ENCODE measurements around the gene ACSL6.

ACSL6 gene

DNA sequence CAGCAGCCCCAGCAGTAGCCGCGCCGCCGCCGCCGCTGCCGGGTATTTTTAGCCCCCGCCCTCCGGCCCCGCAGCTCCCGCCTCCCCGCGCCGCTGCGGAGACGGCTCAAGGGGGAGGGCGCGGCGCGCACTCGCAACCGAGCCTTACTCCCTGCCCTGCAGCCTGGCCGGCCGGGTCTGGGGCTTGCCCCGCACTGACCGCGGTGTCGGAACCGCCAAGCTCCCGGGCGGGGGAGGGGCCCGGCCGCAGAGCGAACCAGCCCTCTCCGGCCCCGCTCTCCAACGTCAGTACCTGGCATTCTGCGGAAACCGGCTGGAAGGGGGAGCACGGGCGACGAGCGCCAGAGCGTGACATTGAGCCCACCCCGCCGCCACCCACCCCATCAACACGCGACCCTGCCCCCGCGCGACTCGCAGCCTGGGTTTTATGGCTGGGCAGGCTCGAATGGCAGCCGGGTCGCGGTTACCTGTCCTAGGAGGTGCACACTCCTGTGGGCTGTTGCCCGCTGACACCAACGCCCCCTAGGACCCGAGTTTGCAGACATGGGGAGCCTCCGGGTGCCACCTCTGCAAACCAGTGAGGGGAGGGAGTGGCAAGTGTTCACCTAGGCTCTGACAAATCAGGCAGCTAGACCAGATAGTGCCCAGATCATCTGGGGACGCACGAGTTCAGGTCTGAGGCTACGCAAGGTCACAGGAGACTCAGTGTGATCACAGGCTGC lies at the start of gene ACSL6:
ACSL6 (minus strand) TSS at position 37 of the 722 bp plus-strand sequence. CDS start 105 bp downstream, outside the sequence.
- DNase-seq: peak in 1 of 2 experiments; percentile 31

DNA sequence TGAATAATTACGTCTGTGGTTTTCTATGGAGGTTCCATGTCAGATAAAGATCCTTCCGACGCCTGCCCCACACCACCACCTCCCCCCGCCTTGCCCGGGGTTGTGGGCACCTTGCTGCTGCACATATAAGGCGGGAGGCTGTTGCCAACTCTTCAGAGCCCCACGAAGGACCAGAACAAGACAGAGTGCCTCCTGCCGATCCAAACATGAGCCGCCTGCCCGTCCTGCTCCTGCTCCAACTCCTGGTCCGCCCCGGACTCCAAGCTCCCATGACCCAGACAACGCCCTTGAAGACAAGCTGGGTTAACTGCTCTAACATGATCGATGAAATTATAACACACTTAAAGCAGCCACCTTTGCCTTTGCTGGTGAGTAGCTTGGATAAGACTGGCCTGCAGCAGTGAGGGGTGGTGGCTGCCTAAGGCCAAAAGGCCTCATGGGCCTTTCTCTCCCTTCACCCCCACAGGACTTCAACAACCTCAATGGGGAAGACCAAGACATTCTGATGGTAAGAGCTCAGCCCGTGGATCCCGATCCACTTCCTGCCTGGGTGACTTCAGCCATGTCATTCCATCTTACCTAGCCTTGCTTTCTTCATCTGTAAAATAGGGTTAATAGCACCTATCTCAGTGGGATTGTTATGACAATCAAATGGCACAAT lies 49.2 kb upstream of the ACSL6 start, which contains the start of gene IL3:
IL3 (plus strand) TSS at position 155 of the 661 bp plus-strand sequence; CDS start at position 207, 52 bp downstream.
- DNase-seq: no peak

- DNase-seq: no peak
Observed at GRCh38 chr5:132059696-132060500, 48.4 kb upstream of the ACSL6 start.

DNA sequence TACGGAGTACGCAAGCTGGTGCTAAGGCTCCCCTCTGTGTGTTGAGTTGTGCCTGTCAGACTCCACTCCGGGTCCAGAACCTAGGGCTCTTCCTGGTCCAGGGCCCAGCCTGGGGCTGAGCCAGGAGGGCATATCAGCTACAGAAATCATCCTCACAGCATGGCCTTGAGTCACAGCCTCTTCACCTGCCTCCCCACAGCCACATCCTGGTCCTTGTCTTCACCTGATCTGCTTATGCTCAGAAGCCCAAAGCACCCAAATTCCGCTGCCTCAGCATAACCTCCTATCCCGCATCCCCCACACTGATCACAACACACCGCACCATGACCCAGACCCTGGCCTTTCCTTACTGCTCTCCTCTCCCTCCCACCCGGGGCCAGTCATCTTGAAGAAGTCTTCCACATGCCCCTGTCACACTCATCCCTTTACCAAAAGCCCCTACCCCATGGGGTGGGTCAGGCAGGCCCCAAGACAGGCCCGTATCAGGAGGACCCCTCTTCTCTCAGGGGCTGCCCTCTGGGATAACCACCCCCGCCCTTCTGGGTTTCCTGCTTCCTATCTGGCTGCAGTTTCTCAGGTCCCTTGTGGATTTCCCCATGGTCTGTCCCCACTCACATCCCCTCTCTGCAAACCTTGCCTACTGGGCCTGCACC lies 47.7 kb upstream of the ACSL6 start:
- no peak for DNase-seq

DNA sequence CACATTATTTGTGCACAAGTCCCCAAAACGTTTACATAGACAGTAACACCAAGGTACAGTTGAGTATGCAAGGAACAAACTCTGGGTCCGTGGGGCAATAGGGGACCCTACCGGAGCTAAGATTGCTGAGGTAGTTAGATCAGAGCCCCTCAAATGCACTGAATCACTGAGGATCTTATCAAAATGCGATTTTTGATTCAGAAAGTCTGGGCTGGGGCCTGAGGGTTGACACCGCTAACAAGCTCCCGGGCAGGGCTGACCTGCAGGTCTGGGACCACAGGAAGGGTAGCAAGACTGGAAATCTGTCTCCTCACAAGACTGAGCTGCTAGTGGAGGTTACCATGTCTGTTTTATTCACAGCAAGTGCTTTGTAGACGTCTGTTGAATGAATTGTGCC lies 47.2 kb upstream of the ACSL6 start:
- DNase-seq: no peak

DNA sequence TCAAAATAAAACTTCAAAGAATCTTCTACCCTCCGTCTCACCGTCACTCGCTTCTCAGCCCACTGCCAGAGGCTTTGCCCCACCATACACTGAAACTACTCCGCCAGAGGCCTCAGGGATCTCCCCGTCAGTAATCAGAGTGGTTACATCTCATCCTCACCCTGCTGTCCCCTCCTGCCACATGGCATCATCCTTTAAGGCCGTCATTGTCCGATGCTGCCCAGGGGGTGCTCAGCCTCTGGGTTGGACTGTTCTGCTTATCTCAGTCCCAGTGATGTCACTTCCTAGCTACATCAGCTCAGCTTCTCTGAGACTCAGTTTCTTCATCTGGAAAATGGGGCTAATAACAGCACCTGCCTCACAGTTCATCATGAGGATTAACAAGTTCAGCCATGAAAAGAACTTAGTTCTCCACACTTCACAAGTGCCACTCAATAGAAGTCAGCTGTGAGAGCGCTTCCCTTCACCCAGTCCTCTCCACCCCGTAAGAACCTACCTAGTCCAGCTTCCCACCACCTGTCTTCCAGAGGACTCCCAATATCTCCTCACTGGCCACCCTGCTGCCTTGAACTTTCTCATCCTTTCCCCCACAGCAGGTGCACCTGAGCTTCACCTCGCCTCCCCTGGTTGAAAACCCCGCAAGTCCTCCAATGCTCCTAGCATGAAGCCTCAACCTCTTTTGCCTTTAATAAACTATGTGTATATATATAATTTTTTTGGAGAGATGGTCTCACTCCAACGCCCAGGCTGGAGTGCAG lies 46.2 kb upstream of the ACSL6 start:
- DNase-seq: no peak

- no peak for DNase-seq
Observed at GRCh38 chr5:132056610-132057497, 45.4 kb upstream of the ACSL6 start.

DNA sequence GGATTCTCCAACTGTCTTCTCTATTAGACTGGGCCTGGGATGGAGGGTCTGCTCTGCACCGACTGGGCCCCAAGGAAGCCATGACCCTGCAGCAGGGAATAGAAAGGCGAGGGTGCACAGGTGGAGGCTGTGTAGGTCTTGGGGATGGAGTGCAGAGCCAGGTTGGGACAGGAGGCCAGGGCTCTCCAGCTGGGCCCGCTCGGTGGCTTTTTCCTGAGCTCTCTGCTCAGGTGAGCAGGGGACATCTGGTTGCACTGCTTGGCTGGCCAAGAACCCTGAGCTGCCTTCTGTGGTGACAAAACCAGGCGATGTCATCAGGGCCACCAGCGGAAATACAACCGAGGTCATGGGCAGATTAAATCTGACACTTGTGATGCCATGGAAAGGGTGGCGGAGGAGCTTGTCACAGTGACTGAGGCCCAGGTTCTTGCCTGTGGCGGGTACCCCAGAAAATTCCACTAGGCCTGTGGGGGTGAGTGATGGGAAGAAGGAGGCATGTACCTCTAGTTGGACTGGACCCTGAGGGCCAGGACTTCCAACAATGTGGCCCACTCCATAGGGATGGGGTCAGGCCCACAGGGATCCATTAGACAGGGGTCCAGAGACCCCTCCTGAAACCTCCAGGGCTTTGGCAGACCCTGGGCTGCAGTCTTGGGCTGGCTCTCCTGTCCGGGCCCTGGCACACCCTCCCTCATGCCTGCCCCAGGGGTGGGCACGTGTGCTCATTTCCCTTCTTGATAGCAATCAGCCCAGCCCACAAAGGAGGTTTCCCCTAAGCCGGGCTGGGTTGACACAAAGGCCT lies 44.6 kb upstream of the ACSL6 start:
- no peak for DNase-seq

GRCh38 chr5:132055441-132055807 lies 44.0 kb upstream of the ACSL6 start:
- no peak for DNase-seq

DNA sequence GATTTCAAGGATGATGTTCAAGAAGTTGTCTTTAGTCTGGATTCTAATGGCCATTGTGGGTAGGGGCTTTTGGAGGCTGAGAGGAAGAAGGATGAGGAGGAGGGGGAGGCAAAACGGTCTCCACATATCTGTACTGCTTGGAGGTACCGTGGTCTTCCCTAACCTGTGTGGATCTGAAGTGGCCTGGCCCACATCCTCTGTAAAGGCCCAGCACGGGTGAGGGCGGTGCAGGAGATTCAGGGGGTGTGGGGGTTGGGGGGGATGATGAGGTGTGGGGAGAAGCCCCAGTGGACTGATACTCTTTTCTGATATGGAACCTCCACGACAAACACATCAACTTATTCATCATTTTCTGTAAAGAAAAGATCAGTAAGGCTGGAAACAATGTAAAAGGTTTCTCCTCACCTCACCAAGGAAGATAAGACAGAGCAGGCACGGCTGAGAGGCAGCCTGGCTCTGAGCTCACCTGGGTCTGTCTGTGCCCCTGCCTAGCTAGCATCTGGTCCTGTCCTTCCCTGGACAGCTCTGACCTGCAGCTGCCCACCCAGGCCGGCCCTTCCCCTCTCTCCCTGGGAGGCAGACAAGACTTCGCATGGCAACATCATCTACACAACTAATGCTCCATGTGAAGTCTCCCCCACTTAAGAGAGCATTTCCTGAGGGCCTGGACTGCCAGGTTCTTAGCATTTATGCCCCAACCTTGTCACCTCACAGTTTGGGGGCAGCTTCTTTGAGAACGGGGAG lies 43.4 kb upstream of the ACSL6 start:
- no peak for DNase-seq

- DNase-seq: no peak
Observed at GRCh38 chr5:132054031-132054696, 42.7 kb upstream of the ACSL6 start.

GRCh38 chr5:132053483-132053882 lies 42.0 kb upstream of the ACSL6 start:
- no peak for DNase-seq

GRCh38 chr5:132052520-132052919 lies 41.1 kb upstream of the ACSL6 start:
- no peak for DNase-seq

GRCh38 chr5:132050661-132051552 lies 39.4 kb upstream of the ACSL6 start:
- DNase-seq: no peak

DNA sequence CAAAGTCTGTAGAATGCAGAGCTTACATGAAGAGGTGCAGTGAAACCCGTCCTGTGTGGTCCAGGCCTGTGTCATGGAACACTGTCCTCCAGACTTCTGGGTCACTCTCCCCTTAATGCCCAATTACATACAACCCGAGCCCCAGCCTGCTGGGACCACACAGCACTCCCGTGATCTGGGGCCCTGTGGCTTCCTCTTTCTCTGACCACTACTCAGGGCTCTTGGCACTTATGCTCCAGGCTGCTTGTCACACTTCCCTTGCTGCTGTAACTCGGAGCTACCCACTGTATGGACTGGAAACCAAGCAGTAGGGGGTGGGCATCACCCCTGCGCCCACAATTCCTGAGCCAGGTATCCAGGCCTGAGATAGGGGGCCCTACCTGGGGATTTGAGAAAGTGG lies 38.7 kb upstream of the ACSL6 start:
- no peak for DNase-seq

- no peak for DNase-seq
Observed at GRCh38 chr5:132049559-132049958, 38.1 kb upstream of the ACSL6 start.

GRCh38 chr5:132049093-132049492 lies 37.6 kb upstream of the ACSL6 start:
- DNase-seq: no peak

DNA sequence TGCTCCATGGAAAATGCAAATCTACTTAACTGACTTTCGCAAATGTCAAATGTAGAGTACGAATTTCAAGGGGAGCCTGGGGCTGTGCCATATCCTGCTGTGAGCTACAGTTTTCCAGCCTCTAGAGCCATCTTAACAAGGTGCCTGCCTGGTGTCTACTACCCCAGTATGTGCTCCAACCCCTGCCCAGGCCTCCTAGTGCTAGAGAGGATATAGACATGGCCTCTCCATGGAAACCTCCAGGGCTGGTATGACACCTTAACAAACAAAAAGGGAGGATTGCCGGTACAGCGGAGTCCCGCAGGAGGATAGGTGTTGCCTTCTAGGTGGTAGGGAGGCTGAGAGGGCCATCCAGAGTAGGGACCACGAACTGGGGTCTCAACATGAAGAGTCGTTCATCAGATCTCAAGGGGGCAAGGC lies 35.4 kb upstream of the ACSL6 start:
- no peak for DNase-seq
